Frontal cortex (tissue), 4 donors: ENCODE results near the gene HOMER3. TPM values are rescaled to one million over a fixed set of nuclear protein-coding genes. Genes with fewer than 3 reads are reported as not detected.
"Not testable (repeated sequence)": the region's sequence is repeated elsewhere in the genome, so short reads cannot be mapped to it uniquely, and the experiment has no call there.

Experiments
- DNase-seq, 2 donors: peaks; one replicate each; pipeline ENCODE4 v3.0.0; 2012; ENCODE audit warnings: low spot score in 2 of 2
- FAIRE-seq: peaks from 2 replicates; lab custom pipeline; 2012; peaks lifted over from hg19 to GRCh38; lab: Jason Lieb, UNC
- total RNA-seq: library from RNA; depleted of rRNA; stranded (reverse); fragments of >200 nt; gene quantifications from one replicate; pipeline ENCODE4 v1.2.3, GENCODE V29; 2014
- donor health status: control.
- donor health status: control.
- donor health status: control.

The HOMER3 gene
- total RNA-seq, 1 donor from 2014 or later = 20.4 TPM

- no peak for DNase-seq
- FAIRE-seq = no peak
Measured at GRCh38 chr19:18905058-18905456, 36.0 kb downstream of the HOMER3 start.

- DNase-seq (no peak), FAIRE-seq (no peak)
Measured at GRCh38 chr19:18904334-18905057, 36.5 kb downstream of the HOMER3 start.

GRCh38 chr19:18903156-18904037 lies 37.6 kb downstream of the HOMER3 start:
- no peak for FAIRE-seq

GRCh38 chr19:18902519-18902918 lies 38.5 kb downstream of the HOMER3 start:
- DNase-seq, FAIRE-seq: not testable (repeated sequence)

More at GRCh38 chr19:18903156-18904037, 37.6 kb downstream of the HOMER3 start:
- DNase-seq = no peak

- DNase-seq (no peak), FAIRE-seq (no peak)
Measured at GRCh38 chr19:18901491-18901890, 39.5 kb downstream of the HOMER3 start.

GRCh38 chr19:18900700-18901481 lies 40.1 kb downstream of the HOMER3 start:
- no peak for FAIRE-seq

GRCh38 chr19:18899624-18900560 lies 41.1 kb downstream of the HOMER3 start:
- DNase-seq = no peak
- no peak for FAIRE-seq

More at GRCh38 chr19:18900700-18901481, 40.1 kb downstream of the HOMER3 start:
- no peak for DNase-seq

- FAIRE-seq (no peak), DNase-seq (no peak)
Measured at GRCh38 chr19:18898607-18899408, 42.2 kb downstream of the HOMER3 start.

GRCh38 chr19:18898081-18898606 lies 42.9 kb downstream of the HOMER3 start:
- FAIRE-seq = no peak

GRCh38 chr19:18897094-18898029 lies 43.7 kb downstream of the HOMER3 start:
- DNase-seq (no peak), FAIRE-seq (no peak)

More at GRCh38 chr19:18898081-18898606, 42.9 kb downstream of the HOMER3 start:
- no peak for DNase-seq

- DNase-seq = peak; percentile 57 to 72
- no peak for FAIRE-seq
Measured at GRCh38 chr19:18896421-18896841, 44.6 kb downstream of the HOMER3 start.

- peak; percentile 91 to 96 for DNase-seq
- FAIRE-seq = no peak
Measured at GRCh38 chr19:18895824-18896341, 45.1 kb downstream of the HOMER3 start, which contains the start of gene CERS1. CERS1 (minus strand) TSS chr19:18896158; CDS start chr19:18896072, 86 bp downstream.

GRCh38 chr19:18895038-18895823 lies 45.8 kb downstream of the HOMER3 start:
- FAIRE-seq (no peak), DNase-seq (peak; percentile 83 to 93)

GRCh38 chr19:18894254-18895037 lies 46.6 kb downstream of the HOMER3 start:
- DNase-seq = peak; percentile 97 to 98
- no peak for FAIRE-seq
